ENCODE measurements around the gene CNTN1.

- TF ChIP-seq CTCF (IDR thresholded peaks at IDR 0.05) (no peak), POLR2A (IDR thresholded peaks at IDR 0.05) (no peak)
These were observed 327.2 kb downstream of the CNTN1 start for GRCh38 chr12:41019461-41019860.
